Suprapubic skin (tissue), 4 donors: ENCODE data around the gene MAGI1. TPM values are rescaled to one million over a fixed set of nuclear protein-coding genes. Genes with fewer than 3 reads are reported as not detected.

ENCODE experiments used
- DNase-seq, 2 donors: peaks; one replicate each; pipeline ENCODE4 v3.0.0-alpha.2; 2019; ENCODE audit warnings: low spot score in 2 of 2
- H3K27ac ChIP-seq: fragments of 200-600 bp; sonication (generic); one replicate; pipeline ENCODE4 v1.5.1; 2019
- H3K27me3 ChIP-seq: fragments of 200-600 bp; sonication (generic); one replicate; pipeline ENCODE4 v1.5.1; 2019
- H3K36me3 ChIP-seq: fragments of 200-600 bp; sonication (generic); one replicate; pipeline ENCODE4 v1.5.1; 2019
- H3K4me1 ChIP-seq: fragments of 200-600 bp; sonication (generic); one replicate; pipeline ENCODE4 v1.5.1; 2019
- H3K4me3 ChIP-seq: fragments of 200-600 bp; sonication (generic); one replicate; pipeline ENCODE4 v1.5.1; 2019; ENCODE audit warnings: mild to moderate bottlenecking
- H3K9me3 ChIP-seq: fragments of 200-600 bp; sonication (generic); one replicate; pipeline ENCODE4 v1.5.1; 2019
- CTCF ChIP-seq, 2 donors: fragments of 200-600 bp in 1 of 2; fragments of 450-650 bp in 1 of 2; sonication (generic) in 1 of 2; IDR thresholded peaks; one replicate each; pipeline ENCODE4 v1.5.1; 2016 to 2019; ENCODE audit warnings: antibody characterized with exemption in 2 of 2, mild to moderate bottlenecking in 1 of 2, moderate library complexity in 1 of 2
- EP300 ChIP-seq: sonication (generic); formaldehyde crosslinking; IDR thresholded peaks from one replicate; pipeline ENCODE4 v1.6.1; 2017; ENCODE audit warnings: antibody characterized with exemption
- POLR2A ChIP-seq, 2 donors: fragments of 450-650 bp; IDR thresholded peaks; one replicate each; pipeline ENCODE4 v1.6.1; 2017; ENCODE audit warnings: antibody characterized with exemption in 2 of 2, mild to moderate bottlenecking in 2 of 2, moderate library complexity in 2 of 2
- POLR2AphosphoS5 ChIP-seq, 3 donors: sonication (generic); formaldehyde crosslinking; IDR thresholded peaks; one replicate each; pipeline ENCODE4 v1.6.1; 2017; ENCODE audit warnings: antibody characterized with exemption in 3 of 3
- WGBS: methylation state at CpG from one replicate; pipeline ENCODE4 v1.1.5; 2018; 5-methylcytosine and 5-hydroxymethylcytosine counted together
- total RNA-seq, 4 donors: library from RNA; depleted of rRNA; stranded (reverse); fragments of >200 nt; gene quantifications; one replicate each; pipeline ENCODE4 v1.1.0, GENCODE V29; 2016

MAGI1 gene
- total RNA-seq, 4 donors from 2014 or later: 37.9 to 71.5 (median 48.6) TPM

GRCh38 chr3:65820600-65820999 lies 218.1 kb downstream of the MAGI1 start:
- no peaks in the 10 kb centered on the region for H3K4me1 ChIP-seq
- no peaks in the 10 kb centered on the region for H3K9me3 ChIP-seq
- no peaks in the 10 kb centered on the region for H3K27me3 ChIP-seq
- 58% methylated on average over 1 of the region's 1 CpG for WGBS
- TF ChIP-seq POLR2A (IDR thresholded peaks at IDR 0.05): no peak
- TF ChIP-seq CTCF (IDR thresholded peaks at IDR 0.05): no peak
- no peak for TF ChIP-seq POLR2AphosphoS5 (IDR thresholded peaks at IDR 0.05)
- no peak for TF ChIP-seq EP300
- no peak for DNase-seq
- H3K36me3 ChIP-seq: no peaks in the 10 kb centered on the region
- H3K27ac ChIP-seq: no peak overlapping the region
- no peak overlapping the region for H3K4me3 ChIP-seq

GRCh38 chr3:65819896-65820295 lies 218.8 kb downstream of the MAGI1 start:
- no peak for DNase-seq
- no peaks in the 10 kb centered on the region for H3K4me1 ChIP-seq
- TF ChIP-seq POLR2AphosphoS5 (IDR thresholded peaks at IDR 0.05): no peak
- TF ChIP-seq POLR2A (IDR thresholded peaks at IDR 0.05): no peak
- no peak for TF ChIP-seq EP300
- no peak for TF ChIP-seq CTCF (IDR thresholded peaks at IDR 0.05)
- H3K27me3 ChIP-seq: no peaks in the 10 kb centered on the region
- H3K4me3 ChIP-seq: no peak overlapping the region
- H3K27ac ChIP-seq: no peak overlapping the region
- no peaks in the 10 kb centered on the region for H3K9me3 ChIP-seq
- no peaks in the 10 kb centered on the region for H3K36me3 ChIP-seq

- Histone ChIP-seq H3K36me3 (no peaks in the 10 kb centered on the region), H3K4me1 (no peaks in the 10 kb centered on the region), H3K4me3 (no peak overlapping the region), H3K9me3 (no peaks in the 10 kb centered on the region), H3K27ac (no peak overlapping the region), H3K27me3 (no peaks in the 10 kb centered on the region)
- no peak for DNase-seq
- TF ChIP-seq CTCF (IDR thresholded peaks at IDR 0.05): no peak
- 74% methylated on average over 3 of the region's 3 CpGs for WGBS
Observed at GRCh38 chr3:65817553-65818126, 221.1 kb downstream of the MAGI1 start.

GRCh38 chr3:65816208-65816607 lies 222.5 kb downstream of the MAGI1 start:
- TF ChIP-seq CTCF (IDR thresholded peaks at IDR 0.05) (no peak), POLR2A (IDR thresholded peaks at IDR 0.05) (no peak)

GRCh38 chr3:65814845-65815578 lies 223.7 kb downstream of the MAGI1 start:
- Histone ChIP-seq H3K27me3 (no peaks in the 10 kb centered on the region), H3K36me3 (no peaks in the 10 kb centered on the region), H3K27ac (no peak overlapping the region), H3K4me3 (no peak overlapping the region), H3K4me1 (no peaks in the 10 kb centered on the region), H3K9me3 (no peaks in the 10 kb centered on the region)
- 85% methylated on average over 8 of the region's 8 CpGs for WGBS
- TF ChIP-seq EP300 (no peak), CTCF (IDR thresholded peaks at IDR 0.05) (no peak), POLR2AphosphoS5 (IDR thresholded peaks at IDR 0.05) (no peak), POLR2A (IDR thresholded peaks at IDR 0.05) (no peak)
- no peak for DNase-seq

More at GRCh38 chr3:65816208-65816607, 222.5 kb downstream of the MAGI1 start:
- Histone ChIP-seq H3K27me3 (no peaks in the 10 kb centered on the region), H3K4me1 (no peaks in the 10 kb centered on the region), H3K9me3 (no peaks in the 10 kb centered on the region), H3K4me3 (no peak overlapping the region), H3K27ac (no peak overlapping the region), H3K36me3 (no peaks in the 10 kb centered on the region)
- 90% methylated on average over 5 of the region's 5 CpGs for WGBS
- no peak for DNase-seq
